GM21515 (cell line): ENCODE measurements around the gene PRKAG1.

Experiments
- ATAC-seq: cut with Tn5 transposase; IDR thresholded peaks from one replicate; pipeline ENCODE4 v1.9.1; 2021; ENCODE audit not compliant: unreplicated experiment

Gene PRKAG1

DNA sequence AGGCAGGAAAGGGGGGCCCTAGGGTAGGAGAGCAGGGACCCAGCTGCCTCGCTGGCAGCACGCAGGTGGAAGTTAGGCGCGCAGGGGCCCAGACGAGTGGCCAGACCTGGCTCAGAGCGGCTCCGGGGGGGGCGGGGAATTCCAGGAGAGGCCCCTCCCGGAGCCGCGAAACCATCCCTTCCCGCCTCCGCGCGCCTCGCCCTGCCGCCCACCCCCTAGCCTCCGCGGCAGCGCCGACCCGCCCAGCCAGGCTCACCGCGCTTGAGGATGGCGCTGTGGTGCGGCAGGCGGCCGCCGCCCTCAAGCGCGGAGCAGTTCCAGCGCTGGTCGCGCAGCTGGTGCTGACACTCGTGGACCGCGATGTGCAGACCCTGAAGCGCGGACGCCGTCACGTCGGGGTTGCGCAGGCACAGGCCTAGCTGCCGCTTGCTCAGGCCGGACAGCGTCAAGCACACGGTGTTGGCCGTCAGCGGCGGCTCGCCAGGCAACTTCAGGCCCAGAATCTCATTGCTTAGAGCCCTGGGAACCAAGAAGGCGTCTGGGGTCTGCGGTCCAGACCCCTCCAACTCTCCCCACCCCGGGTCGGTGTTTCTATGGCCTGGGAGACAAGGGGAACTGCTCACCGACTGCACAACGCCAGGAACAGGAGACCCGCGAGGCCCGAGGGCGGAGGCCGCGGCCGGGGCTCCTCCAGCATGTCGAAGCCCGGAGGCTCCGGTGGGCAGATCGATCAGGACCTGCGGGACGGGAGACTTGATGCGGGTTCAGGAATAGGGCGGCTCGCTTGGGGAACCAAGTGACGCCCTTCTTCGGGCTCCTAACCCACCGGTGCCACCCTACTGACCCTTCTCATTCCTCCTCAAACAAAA is 48.5 kb downstream of the PRKAG1 start:
- no peak for ATAC-seq

- ATAC-seq = no peak
Observed at GRCh38 chr12:48969160-48969771, 49.3 kb downstream of the PRKAG1 start.

DNA sequence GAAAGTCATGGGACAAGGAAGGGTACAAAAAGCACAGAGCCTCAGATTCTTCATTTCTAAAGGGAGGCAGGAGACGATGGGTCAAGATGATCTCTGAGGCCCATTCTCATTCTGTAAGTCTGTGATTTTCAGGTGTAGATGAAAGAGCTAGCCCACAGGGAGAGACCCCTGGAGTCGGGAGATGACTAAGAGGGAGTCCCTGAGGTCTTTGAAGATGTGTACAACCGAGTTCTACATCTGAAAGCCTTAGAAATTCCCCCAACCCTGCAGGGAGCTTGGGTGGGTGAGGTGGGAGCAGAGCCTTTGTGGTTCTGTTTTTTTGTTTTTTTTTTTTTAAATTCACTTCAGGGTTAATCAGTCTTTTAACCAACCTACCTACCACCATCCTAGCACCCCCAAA is 50.1 kb downstream of the PRKAG1 start:
- ATAC-seq = no peak

GRCh38 chr12:48967991-48968390 is 50.6 kb downstream of the PRKAG1 start:
- no peak for ATAC-seq

DNA sequence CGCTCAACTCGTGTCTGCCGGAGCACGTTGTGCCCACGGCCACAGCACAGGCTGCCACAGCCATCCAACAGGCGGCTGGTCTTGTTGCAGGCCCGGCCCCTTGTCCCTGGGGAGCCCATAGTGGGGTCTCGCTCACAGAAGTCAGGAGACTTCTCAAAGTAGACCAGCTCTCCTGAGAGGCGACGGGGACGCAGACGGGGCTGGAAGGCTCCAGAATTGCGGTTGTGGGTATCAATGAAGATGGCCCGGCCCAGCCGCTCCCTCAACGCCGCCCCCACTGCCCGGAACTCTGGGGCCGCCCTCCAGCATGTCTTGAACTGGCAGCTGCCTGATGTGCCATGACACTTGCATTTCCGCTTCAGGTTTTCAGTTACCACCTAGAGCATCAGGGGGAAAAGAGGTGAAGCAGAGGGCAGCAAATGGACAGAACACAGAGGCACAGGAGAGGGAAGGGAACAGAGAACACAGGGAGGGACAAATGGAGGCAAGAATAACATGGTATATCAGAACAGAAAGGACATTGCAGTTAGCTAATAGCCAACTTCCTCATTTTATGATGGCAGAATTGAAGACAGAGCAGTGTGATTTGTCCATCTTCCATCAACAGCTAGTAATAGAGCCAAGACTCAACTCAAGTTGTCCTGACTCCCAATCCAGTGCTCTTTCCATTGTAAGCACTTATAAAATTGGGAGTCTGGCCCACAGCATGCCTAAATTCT is 52.2 kb downstream of the PRKAG1 start:
- ATAC-seq = no peak

DNA sequence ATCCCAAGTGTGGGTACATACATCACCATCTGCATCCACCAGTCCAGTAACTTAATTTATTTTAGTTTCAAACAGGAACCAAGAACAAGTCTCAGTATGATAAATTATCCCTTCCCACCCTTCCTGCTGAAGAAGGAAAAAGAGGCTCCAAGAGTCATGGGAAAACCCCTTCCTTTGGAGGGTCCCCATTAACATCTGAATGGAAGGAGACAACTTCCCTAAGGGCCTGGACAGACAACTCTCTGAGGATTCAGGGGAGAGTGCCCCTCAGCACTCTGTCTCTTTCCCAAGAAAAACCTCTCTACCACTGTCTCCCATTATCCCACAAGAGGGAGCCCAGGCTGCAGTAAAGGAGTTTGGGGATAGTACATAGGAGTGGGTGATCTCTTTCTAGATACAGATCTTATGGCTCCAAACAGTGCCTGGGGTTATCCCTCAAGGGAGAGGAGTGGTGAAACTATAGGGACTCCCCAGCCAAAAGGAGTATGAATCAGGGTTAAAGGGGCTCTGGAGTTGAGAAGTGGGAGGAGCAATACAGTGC is 53.2 kb downstream of the PRKAG1 start:
- no peak for ATAC-seq

DNA sequence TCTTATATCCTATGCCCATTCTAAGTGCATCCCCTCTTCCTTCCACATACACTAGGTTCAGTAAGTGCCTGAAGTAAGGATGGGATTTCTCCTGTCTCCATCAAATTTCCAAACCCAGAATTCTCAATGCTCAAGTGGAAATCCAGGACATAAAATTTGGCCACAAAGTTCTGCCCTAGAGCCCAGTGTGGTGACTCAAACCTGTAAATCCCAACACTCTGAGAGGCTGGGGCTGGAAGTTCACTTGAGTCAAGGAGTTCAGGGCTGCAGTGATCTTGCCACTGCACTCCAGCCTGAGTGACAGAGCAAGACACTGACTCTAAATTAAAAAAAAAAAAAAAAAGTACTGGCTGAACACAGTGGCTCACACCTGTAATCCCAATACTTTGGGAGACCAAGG is 56.8 kb downstream of the PRKAG1 start:
- ATAC-seq = no peak

DNA sequence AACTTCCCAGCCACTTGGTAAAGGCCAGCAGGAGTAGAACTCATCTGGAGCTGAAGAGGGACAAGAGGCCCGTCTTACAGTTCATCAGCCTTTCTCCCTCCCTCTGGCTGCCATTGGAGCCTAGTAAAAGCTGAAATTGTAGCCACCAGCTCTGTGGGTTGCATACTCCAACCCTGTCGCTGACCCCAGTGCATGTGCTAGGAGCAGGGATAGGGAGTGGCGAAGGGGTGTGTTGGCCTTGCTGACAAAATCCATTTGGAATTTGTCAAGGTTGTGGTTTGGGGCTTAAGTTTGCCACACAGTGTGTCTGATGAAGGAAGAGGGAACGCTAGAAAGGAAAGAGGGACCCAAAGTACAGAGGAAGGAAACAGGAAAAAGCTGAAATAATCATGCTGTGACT is 57.2 kb downstream of the PRKAG1 start:
- ATAC-seq = no peak

DNA sequence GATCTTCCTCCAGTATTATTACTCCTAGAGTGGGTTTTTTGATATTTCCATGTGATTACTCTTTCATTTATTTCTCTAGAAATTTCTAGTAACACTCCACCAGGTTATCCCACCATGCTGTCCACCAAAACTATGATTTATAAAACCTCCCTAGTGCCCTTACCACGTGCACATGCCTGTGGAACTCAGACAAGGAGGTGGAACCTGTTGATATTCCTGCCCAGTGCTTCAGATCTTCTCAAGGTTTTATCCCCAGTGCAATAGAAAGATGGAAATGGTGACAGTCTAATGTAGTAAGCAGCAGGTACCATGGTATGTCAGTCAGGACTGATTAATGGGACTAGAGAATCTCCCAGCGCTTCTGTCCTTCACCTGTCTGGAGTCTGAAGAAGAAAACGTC is 57.7 kb downstream of the PRKAG1 start:
- no peak for ATAC-seq

DNA sequence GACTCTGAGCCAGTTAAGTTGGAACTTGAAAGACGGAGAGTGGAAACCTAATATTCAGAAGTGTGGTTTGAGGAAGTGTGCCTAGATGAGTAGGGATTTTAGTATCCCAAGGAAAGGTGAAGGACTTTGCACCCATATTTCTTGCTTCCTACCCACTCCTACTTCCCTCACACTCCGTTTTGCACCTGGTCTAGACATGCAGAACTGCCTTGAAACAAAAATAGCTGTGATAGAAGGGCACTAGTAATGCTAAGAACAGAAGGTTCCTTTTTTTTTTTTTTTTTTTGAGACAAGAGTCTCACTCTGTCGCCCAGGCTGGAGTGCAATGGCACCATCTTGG is 60.6 kb downstream of the PRKAG1 start:
- no peak for ATAC-seq

- ATAC-seq = peak; percentile 79
Observed at GRCh38 chr12:48957141-48958048, 61.2 kb downstream of the PRKAG1 start, which contains the start of gene ARF3. Gene ARF3 (minus strand): TSS chr12:48957487. CDS start chr12:48941095, 16,392 bp downstream.

DNA sequence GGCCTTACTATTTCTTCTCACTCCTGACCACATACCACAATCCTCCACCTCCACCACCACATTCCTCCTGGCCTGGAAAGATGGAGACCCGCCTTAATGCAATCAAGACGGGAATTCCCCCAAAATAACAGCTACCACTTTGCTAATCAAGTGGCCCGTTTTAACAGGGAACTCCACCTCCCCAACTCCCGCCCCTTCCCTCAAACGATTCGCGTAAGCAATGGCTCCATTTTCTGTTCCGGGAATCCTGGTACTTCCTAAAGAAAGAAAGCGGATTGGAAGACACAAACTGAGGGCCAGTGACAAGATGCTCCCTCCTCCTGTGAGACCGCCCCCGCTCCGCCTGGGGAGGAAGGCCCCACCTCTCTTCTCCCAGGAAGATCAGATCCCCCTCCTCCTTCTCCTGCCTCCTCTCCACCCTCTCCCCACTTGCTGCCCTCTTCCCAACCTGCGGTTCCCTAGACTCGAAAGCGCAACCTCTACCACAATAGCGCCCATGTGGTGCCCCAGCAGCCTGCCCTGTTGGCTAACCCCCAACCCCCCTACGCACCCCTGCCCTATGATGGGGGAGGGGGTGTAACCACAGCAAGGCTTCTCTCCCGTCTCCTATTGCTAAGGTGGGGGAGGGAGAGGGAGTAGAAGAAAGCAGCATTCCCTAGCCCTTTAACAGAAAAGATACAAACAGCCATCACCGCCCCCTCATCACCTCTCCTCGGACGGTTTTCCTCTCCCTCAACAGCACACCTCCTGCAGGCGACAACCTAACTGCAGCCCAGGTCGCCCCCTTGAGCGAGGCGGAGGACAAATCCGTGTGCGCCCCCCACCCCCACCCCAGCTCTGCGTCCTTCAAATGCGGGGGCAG is 62.1 kb downstream of the PRKAG1 start:
- peak; percentile 12 for ATAC-seq

- ATAC-seq = no peak
Observed at GRCh38 chr12:48954841-48955501, 63.6 kb downstream of the PRKAG1 start.

DNA sequence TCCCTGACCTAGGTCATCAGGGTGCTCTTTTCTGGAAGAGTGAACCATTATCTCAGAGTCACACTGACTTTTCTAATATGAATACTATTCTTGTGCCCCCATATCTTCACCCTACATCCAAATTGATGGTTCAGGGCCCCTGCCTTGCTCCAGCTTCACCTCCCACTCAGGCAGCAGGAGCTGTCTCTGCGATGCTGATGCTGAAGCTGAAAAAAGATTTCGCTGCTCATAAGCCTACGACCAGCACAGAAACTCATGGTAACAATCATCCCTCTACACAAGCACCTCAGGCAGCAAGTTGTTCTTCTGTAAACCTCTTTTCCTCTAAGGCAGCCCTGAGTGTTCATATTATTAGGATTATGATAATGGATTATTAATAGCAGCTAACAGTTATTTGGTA is 64.5 kb downstream of the PRKAG1 start:
- ATAC-seq = no peak

DNA sequence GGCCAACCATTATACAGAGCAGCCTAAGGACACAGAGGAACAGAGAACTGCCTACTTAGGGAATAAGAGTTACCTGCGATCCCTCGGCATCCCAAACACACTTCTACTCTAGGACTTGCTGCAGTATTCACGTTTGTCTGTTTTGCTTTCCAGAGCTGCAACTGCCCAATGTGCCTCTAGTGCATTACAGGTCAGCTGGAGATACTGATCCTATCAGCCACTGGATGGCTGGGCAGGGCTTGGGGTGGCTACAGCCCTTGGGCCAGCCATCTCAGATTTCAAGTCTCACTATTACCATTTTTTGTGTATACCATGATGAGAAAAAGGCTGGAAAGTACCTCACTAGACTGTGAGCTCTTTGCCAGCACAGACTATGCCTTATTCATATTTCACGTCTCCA is 65.9 kb downstream of the PRKAG1 start:
- ATAC-seq = no peak
